HepG2 (cell line): ENCODE measurements around the gene ZNF644. TPM values are rescaled to one million over a fixed set of nuclear protein-coding genes. Genes with fewer than 3 reads are reported as not detected.
"Not testable (repeated sequence)": the region's sequence is repeated elsewhere in the genome, so short reads cannot be mapped to it uniquely, and the experiment has no call there.

ENCODE experiments used
- ATAC-seq: fragments of 200-7000 bp; cut with Tn5 transposase; 3 replicates; pipeline ENCODE4 v1.9.1; 2020; ENCODE audit warnings: mild to moderate bottlenecking, moderate library complexity
- BruUV-seq: library from RNA; stranded (reverse); fragments of 400-500 nt; replicated peaks from 2 replicates; lab custom pipeline; 2021; lab: Mats Ljungman, UMichigan
- CTCF ChIA-PET: fragments of 300-600 bp; formaldehyde crosslinking; extraction: SDS; loops from one replicate; lab custom pipeline; 2021; ENCODE audit warnings: low total read pairs, inconsistent platforms, low intra/inter-chr PET ratio; lab: Yijun Ruan, JAX
- POLR2A ChIA-PET: fragments of 350-600 bp; sonication (Branson Sonifier 250); formaldehyde crosslinking; loops from one replicate; lab custom pipeline; 2020; ENCODE audit warnings: antibody characterized with exemption, inconsistent platforms; lab: Yijun Ruan, JAX
- DNase-seq: peaks from one replicate; pipeline ENCODE4 v3.0.0-alpha.2; 2015; ENCODE audit warnings: low spot score
- FAIRE-seq: peaks from 3 replicates; lab custom pipeline; 2011; peaks lifted over from hg19 to GRCh38; lab: Jason Lieb, UNC
- H2AFZ ChIP-seq: one replicate; pipeline ENCODE4 v1.6.1; 2011; ENCODE audit warnings: low read length, inconsistent platforms
- H3K27ac ChIP-seq: fragments of 300-600 bp; 3 replicates; pipeline ENCODE4 v1.8.0; 2011; ENCODE audit warnings: mixed run types, mild to moderate bottlenecking, mixed read lengths, low read length, inconsistent platforms; ENCODE audit not compliant: insufficient read depth; ENCODE audit errors: extremely low read length
- H3K27me3 ChIP-seq, 2 experiments: fragments of 200-600 bp in 1 of 2; 2 replicates in 1 of 2; 3 replicates in 1 of 2; pipeline versions ENCODE4 v1.6.0 to v1.8.0; 2011; ENCODE audit warnings: low read length in 2 of 2, mild to moderate bottlenecking in 2 of 2, moderate library complexity in 2 of 2, inconsistent platforms in 1 of 2; ENCODE audit not compliant: insufficient read depth in 2 of 2, control insufficient read depth in 1 of 2
- H3K36me3 ChIP-seq, 2 experiments: fragments of 200-600 bp in 1 of 2; replicated peaks in 1 of 2; 2 replicates in 1 of 2; 3 replicates in 1 of 2; pipeline versions ENCODE4 v1.5.1 to v1.8.0; 2011; ENCODE audit warnings: low read length in 2 of 2, inconsistent platforms in 1 of 2; ENCODE audit not compliant: insufficient read depth in 2 of 2, control insufficient read depth in 1 of 2
- H3K4me1 ChIP-seq: 2 replicates; pipeline ENCODE4 v1.5.1; 2012; ENCODE audit warnings: low read length, inconsistent platforms; ENCODE audit not compliant: insufficient read depth
- H3K4me2 ChIP-seq: 2 replicates; pipeline ENCODE4 v1.6.0; 2011; ENCODE audit warnings: low read depth, low read length, inconsistent platforms
- H3K4me3 ChIP-seq, 3 experiments: fragments of 200-600 bp in 1 of 3; sonication (generic), shearing (Covaris generic) in 1 of 3; replicated peaks in 1 of 3; 2 replicates each; pipeline ENCODE4 v1.5.1; 2011 to 2016; ENCODE audit warnings: low read length in 3 of 3, inconsistent platforms in 2 of 3, low read depth in 2 of 3, mild to moderate bottlenecking in 2 of 3, control low read depth in 1 of 3, mixed read lengths in 1 of 3; ENCODE audit not compliant: insufficient read depth in 1 of 3
- H3K79me2 ChIP-seq: one replicate; pipeline ENCODE4 v1.6.1; 2011; ENCODE audit warnings: low read length, inconsistent platforms; ENCODE audit not compliant: insufficient read depth
- H3K9ac ChIP-seq: 2 replicates; pipeline ENCODE4 v1.6.0; 2011; ENCODE audit warnings: mild to moderate bottlenecking, low read depth, low read length, inconsistent platforms; ENCODE audit not compliant: insufficient read depth
- H3K9me3 ChIP-seq: 2 replicates; pipeline ENCODE4 v1.5.1; 2012; ENCODE audit warnings: mild to moderate bottlenecking, low read length
- H4K20me1 ChIP-seq: 2 replicates; pipeline ENCODE4 v1.6.0; 2011; ENCODE audit warnings: inconsistent platforms, mild to moderate bottlenecking, low read length, moderate library complexity; ENCODE audit not compliant: insufficient read depth
- BHLHE40 ChIP-seq: IDR thresholded peaks from 2 replicates; pipeline ENCODE4 v1.6.1; 2011; ENCODE audit warnings: low read length, improper control_type of control experiment
- KDM1A ChIP-seq: IDR thresholded peaks from 2 replicates; pipeline ENCODE4 v1.6.1; 2016; ENCODE audit warnings: missing compliant biosample characterization
- ZBTB7A ChIP-seq: sonication (generic); formaldehyde crosslinking; IDR thresholded peaks from 2 replicates; pipeline ENCODE4 v1.8.0; 2022; ENCODE audit warnings: mild to moderate bottlenecking, missing genetic modification reagents
- ZNF136 ChIP-seq: sonication (generic); formaldehyde crosslinking; IDR thresholded peaks from 2 replicates; pipeline ENCODE4 v1.8.1; 2022; ENCODE audit warnings: low read depth, mild to moderate bottlenecking, moderate library complexity, missing genetic modification reagents
- ZNF33B ChIP-seq: sonication (generic); formaldehyde crosslinking; IDR thresholded peaks from 2 replicates; pipeline ENCODE4 v1.5.1; 2020; ENCODE audit warnings: mild to moderate bottlenecking, missing genetic modification reagents
- ZNF567 ChIP-seq: sonication (generic); formaldehyde crosslinking; IDR thresholded peaks from 2 replicates; pipeline ENCODE4 v1.8.1; 2023; ENCODE audit warnings: mild to moderate bottlenecking, missing genetic modification reagents, borderline replicate concordance
- ZNF710 ChIP-seq: sonication (generic); formaldehyde crosslinking; IDR thresholded peaks from 2 replicates; pipeline ENCODE4 v1.5.0; 2020; ENCODE audit warnings: mild to moderate bottlenecking, missing genetic modification reagents, borderline replicate concordance
- ZNF749 ChIP-seq: sonication (generic); formaldehyde crosslinking; IDR thresholded peaks from 2 replicates; pipeline ENCODE4 v1.8.0; 2022; ENCODE audit warnings: mild to moderate bottlenecking, missing genetic modification reagents, moderate library complexity, borderline replicate concordance
- WGBS: methylation state at CpG from one replicate; pipeline ENCODE4 v1.1.6; 2017; ENCODE audit warnings: low lambda C conversion rate; 5-methylcytosine and 5-hydroxymethylcytosine counted together
- in situ Hi-C: cut with HindIII; loops from 2 replicates; pipeline ENCODE4 v1.10.0; 2017; ENCODE audit warnings: low pct_unique_long_range_greater_than_20kb; ENCODE audit not compliant: extremely low pct_ligation_motif_present
- intact Hi-C: fragments of 100-400 bp; cut with micrococcal nuclease; formaldehyde crosslinking; loops from one replicate; pipeline ENCODE4 v1.10.0; 2022; ENCODE audit not compliant: unreplicated experiment
- polyA plus RNA-seq, 8 experiments: library from polyadenylated mRNA; depleted of rRNA in 3 of 8; stranded (reverse) in 7 of 8; unstranded in 1 of 8; fragments of >200 nt; fragmentation: Illumina TruSeq in 4 of 8; extraction: Trizol in 4 of 8; gene quantifications; 2 replicates each; pipeline versions ENCODE4 v1.2.1 to v1.2.3, GENCODE V29; 2011 to 2016; ENCODE audit warnings: low read depth in 4 of 8, missing spikeins in 1 of 8, mixed read lengths in 1 of 8; ENCODE audit not compliant: insufficient read depth in 1 of 8
- total RNA-seq, 5 experiments: library from RNA; depleted of rRNA; stranded (reverse); fragments of >200 nt; fragmentation: Illumina TruSeq; extraction: Trizol; gene quantifications; 2 replicates each; pipeline ENCODE4 v1.2.3, GENCODE V29; 2016; ENCODE audit warnings: low read depth in 1 of 5

The ZNF644 gene
- total and polyA plus RNA-seq, 2 of the 13 experiments (the other 11 are each of a cell fraction or from before 2014, with no cell fraction given), result 17.7 to 51.7 TPM

GRCh38 chr1:91044776-91045175, 22.9 kb upstream of the ZNF644 start:
- FAIRE-seq, H3K4me2 ChIP-seq, H3K79me2 ChIP-seq, POLR2A ChIA-PET, H3K9ac ChIP-seq, H3K4me3 ChIP-seq, ATAC-seq, CTCF ChIA-PET, intact Hi-C loops, H3K27ac ChIP-seq, BruUV-seq, in situ Hi-C loops, H3K27me3 ChIP-seq, H3K36me3 ChIP-seq, H3K4me1 ChIP-seq, H4K20me1 ChIP-seq, DNase-seq, H3K9me3 ChIP-seq, H2AFZ ChIP-seq: not testable (repeated sequence)
- 8% methylated on average over 2 of the region's 2 CpGs for WGBS

- FAIRE-seq, H3K27me3 ChIP-seq, H3K27ac ChIP-seq, H3K4me3 ChIP-seq, H3K79me2 ChIP-seq, BruUV-seq, H3K9me3 ChIP-seq, ATAC-seq, intact Hi-C loops, H2AFZ ChIP-seq, DNase-seq, in situ Hi-C loops, POLR2A ChIA-PET, CTCF ChIA-PET, H3K4me2 ChIP-seq, H3K9ac ChIP-seq, H4K20me1 ChIP-seq, H3K36me3 ChIP-seq: not testable (repeated sequence)
- WGBS, result 3% methylated on average over 2 of the region's 2 CpGs
- peaks cover 16% of the 10 kb centered on the region for H3K4me1 ChIP-seq
These were observed 20.5 kb upstream of the ZNF644 start for GRCh38 chr1:91042372-91042771.

- ChIA-PET POLR2A (interaction anchor here (1.1 kb wide), 1 partner anchor 17 kb away, joined by 3 read pairs; no protein-coding TSS in a partner anchor), CTCF (no interaction called here)
- H3K4me1 ChIP-seq, result peaks cover 28% of the 10 kb centered on the region
- no peak overlapping the region for H3K4me3 ChIP-seq
- no peaks in the 10 kb centered on the region for H3K79me2 ChIP-seq
- H3K9ac ChIP-seq, result no peak overlapping the region
- H3K4me2 ChIP-seq, result peak overlapping the region; percentile 20; the same call in 1 of the 2 replicates
- H3K9me3 ChIP-seq, result no peaks in the 10 kb centered on the region
- FAIRE-seq (no peak), ATAC-seq (no peak), DNase-seq (no peak)
- BruUV-seq, result no TSS peak
- H3K27ac ChIP-seq, result no peak overlapping the region
- 57% methylated on average over 5 of the region's 5 CpGs for WGBS
- H2AFZ ChIP-seq, result peak overlapping the region; percentile 31
- H3K36me3 ChIP-seq, result no peaks in the 10 kb centered on the region
- in situ Hi-C loops (no loop called here), intact Hi-C loops (no loop called here)
- H4K20me1 ChIP-seq, result no peaks in the 10 kb centered on the region
- no peaks in the 10 kb centered on the region for H3K27me3 ChIP-seq
- TF ChIP-seq ZNF710 (CRISPR knock-in tag), result no peak
- TF ChIP-seq ZNF567 (CRISPR knock-in tag), result no peak
- no peak for TF ChIP-seq ZNF749 (CRISPR knock-in tag)
- no peak for TF ChIP-seq ZNF33B (CRISPR knock-in tag)
- TF ChIP-seq ZBTB7A (CRISPR knock-in tag), result no peak
- no peak for TF ChIP-seq ZNF136
- no peak for TF ChIP-seq BHLHE40
- TF ChIP-seq KDM1A (CRISPR knock-in tag), result no peak
These were observed 16.7 kb upstream of the ZNF644 start for GRCh38 chr1:91038582-91038981.
